Measurements from ENCODE around the gene ZNF688. TPM values are rescaled to one million over a fixed set of nuclear protein-coding genes. Genes with fewer than 3 reads are reported as not detected.

Gene ZNF688
- total and polyA plus RNA-seq, 9 of the 15 experiments (the other 6 are each of a cell fraction or from before 2014, with no cell fraction given): 0.48 to 12.9 (median 4.5) TPM

- TF ChIP-seq ETS2 (tag; IDR thresholded peaks at IDR 0.05; ENCODE audit: borderline replicate concordance, poor library complexity, severe bottlenecking) (no peak), YY1 (IDR thresholded peaks at IDR 0.05; ENCODE audit: borderline replicate concordance in 1 of 3, control insufficient read depth in 1 of 3, extremely low read depth in 1 of 3, insufficient read depth in 3 of 3, insufficient read length in 1 of 3, insufficient replicate concordance in 2 of 3, low read depth in 1 of 3, low read length in 2 of 3) (peak; percentile 88 to 98 (median 97)), KAT7 (CRISPR knock-in tag; IDR thresholded peaks at IDR 0.05; ENCODE audit: borderline replicate concordance) (peak; percentile 28; the same call in 1 of the 2 replicates), NR4A1 (CRISPR knock-in tag; IDR thresholded peaks at IDR 0.05) (0 out of 2 replicates have a peak, but pooled peaks have one; percentile 8), NR4A1 (tag; IDR thresholded peaks at IDR 0.05) (0 out of 2 replicates have a peak, but pooled peaks have one; percentile 38), HMGN3 (IDR thresholded peaks at IDR 0.05; ENCODE audit: borderline replicate concordance, extremely low read depth, insufficient read length, low read depth, low read length) (peak; percentile 85), PKNOX1 (IDR thresholded peaks at IDR 0.05) (peak; percentile 65), NR2F6 (CRISPR knock-in tag; IDR thresholded peaks at IDR 0.05) (no peak), SRSF3 (IDR thresholded peaks at IDR 0.05; ENCODE audit: insufficient read depth, low read length) (no peak), ARID4B (CRISPR knock-in tag; IDR thresholded peaks at IDR 0.05) (peak; percentile 22; the same call in 1 of the 2 replicates), GTF2A2 (tag; IDR thresholded peaks at IDR 0.05) (0 out of 2 replicates have a peak, but pooled peaks have one; percentile 20), FOXK1 (CRISPR knock-in tag; IDR thresholded peaks at IDR 0.05; ENCODE audit: borderline replicate concordance) (peak; percentile 79; the same call in 1 of the 2 replicates), KHSRP (IDR thresholded peaks at IDR 0.05) (no peak), ETS1 (conservative IDR thresholded peaks at IDR 0.05; ENCODE audit: control insufficient read depth, low read depth, low read length) (peak; percentile 76), BACH1 (tag; IDR thresholded peaks at IDR 0.05) (peak; percentile 86), POLR2G (IDR thresholded peaks at IDR 0.05; ENCODE audit: low read depth, low read length) (peak; percentile 81), SUPT5H (IDR thresholded peaks at IDR 0.05) (peak; percentile 61), RBM39 (optimal IDR thresholded peaks at IDR 0.05; ENCODE audit: low read depth, low read length) (no peak), HSF4 (CRISPR knock-in tag; IDR thresholded peaks at IDR 0.05; ENCODE audit: borderline replicate concordance) (no peak)
These were observed at the start of gene ZNF688 (continued) for GRCh38 chr16:30571445-30572322.
